Measurements from ENCODE around the gene SIGLEC1.

The SIGLEC1 gene

DNA sequence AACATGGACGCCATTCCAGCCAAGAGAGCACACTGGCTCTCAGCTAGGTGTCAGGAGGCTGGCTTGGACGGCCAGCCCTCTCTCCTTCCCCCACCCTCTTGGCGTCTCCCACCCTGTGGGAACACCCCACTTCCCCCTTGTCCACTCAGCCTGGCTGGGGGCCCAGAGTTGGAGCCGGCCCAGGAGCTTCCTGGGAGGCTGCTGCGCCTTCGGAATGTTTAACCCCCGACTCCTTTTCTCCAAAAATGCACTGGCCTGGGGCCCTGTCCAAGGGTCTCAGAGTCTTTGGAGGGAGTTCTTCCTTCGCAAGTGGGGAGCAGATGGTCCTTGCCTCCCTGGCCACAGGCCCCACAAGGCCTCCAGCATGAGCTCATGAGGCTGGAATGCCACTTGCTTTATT, 34.7 kb downstream of the SIGLEC1 start:
- Histone ChIP-seq H3K23ac (ENCODE audit: low read length) (no peak overlapping the region), H2BK120ac (ENCODE audit: low read depth, low read length) (no peak overlapping the region), H3K27ac (ENCODE audit: low read depth, low read length) (no peak overlapping the region), H3K36me3 (ENCODE audit: control insufficient read depth, insufficient read depth, low read length) (no peaks in the 10 kb centered on the region), H2AK5ac (ENCODE audit: low read length) (no peak overlapping the region), H3K79me1 (ENCODE audit: low read length) (no peaks in the 10 kb centered on the region), H3K18ac (ENCODE audit: low read length) (no peak overlapping the region), H3K79me2 (ENCODE audit: control insufficient read depth, insufficient read depth, low read length) (no peaks in the 10 kb centered on the region), H3K56ac (ENCODE audit: low read length) (no peak overlapping the region), H3K4me1 (ENCODE audit: control insufficient read depth, low read depth, low read length) (no peaks in the 10 kb centered on the region), H3K4ac (ENCODE audit: low read depth, low read length) (no peak overlapping the region), H2BK5ac (ENCODE audit: low read length) (no peak overlapping the region), H4K8ac (ENCODE audit: low read depth, low read length) (no peak overlapping the region), H2BK15ac (replicated peaks; ENCODE audit: low read depth) (no peak overlapping the region), H4K5ac (ENCODE audit: low read length) (no peak overlapping the region), H3K4me3 (ENCODE audit: low read length) (no peak overlapping the region), H3K4me2 (ENCODE audit: low read length) (no peak overlapping the region), H3K27me3 (ENCODE audit: insufficient read depth, low read length, poor library complexity) (peaks cover 2% of the 10 kb centered on the region), H3K9ac (ENCODE audit: low read length) (no peak overlapping the region)
- no peak for DNase-seq
- WGBS (ENCODE audit: extremely low coverage, insufficient coverage, low lambda C conversion rate) = no CpG with 5 or more reads among the region's 8 CpGs

GRCh38 chr20:3674995-3675900, 37.2 kb downstream of the SIGLEC1 start:
- no CpG with 5 or more reads among the region's 13 CpGs for WGBS (ENCODE audit: extremely low coverage, insufficient coverage, low lambda C conversion rate)
- DNase-seq = no peak
- Histone ChIP-seq H3K23ac (ENCODE audit: low read length) (no peak overlapping the region), H2BK120ac (ENCODE audit: low read depth, low read length) (no peak overlapping the region), H3K79me2 (ENCODE audit: control insufficient read depth, insufficient read depth, low read length) (no peaks in the 10 kb centered on the region), H3K27ac (ENCODE audit: low read depth, low read length) (no peak overlapping the region), H3K36me3 (ENCODE audit: control insufficient read depth, insufficient read depth, low read length) (no peaks in the 10 kb centered on the region), H3K27me3 (ENCODE audit: insufficient read depth, low read length, poor library complexity) (peaks cover 2% of the 10 kb centered on the region), H3K79me1 (ENCODE audit: low read length) (no peaks in the 10 kb centered on the region), H4K8ac (ENCODE audit: low read depth, low read length) (no peak overlapping the region), H3K9ac (ENCODE audit: low read length) (no peak overlapping the region), H3K4me3 (ENCODE audit: low read length) (no peak overlapping the region), H3K4me1 (ENCODE audit: control insufficient read depth, low read depth, low read length) (no peaks in the 10 kb centered on the region), H2AK5ac (ENCODE audit: low read length) (no peak overlapping the region), H2BK15ac (replicated peaks; ENCODE audit: low read depth) (no peak overlapping the region), H3K4ac (ENCODE audit: low read depth, low read length) (no peak overlapping the region), H4K5ac (ENCODE audit: low read length) (no peak overlapping the region), H3K56ac (ENCODE audit: low read length) (no peak overlapping the region), H2BK5ac (ENCODE audit: low read length) (no peak overlapping the region), H3K18ac (ENCODE audit: low read length) (no peak overlapping the region), H3K4me2 (ENCODE audit: low read length) (no peak overlapping the region)

DNA sequence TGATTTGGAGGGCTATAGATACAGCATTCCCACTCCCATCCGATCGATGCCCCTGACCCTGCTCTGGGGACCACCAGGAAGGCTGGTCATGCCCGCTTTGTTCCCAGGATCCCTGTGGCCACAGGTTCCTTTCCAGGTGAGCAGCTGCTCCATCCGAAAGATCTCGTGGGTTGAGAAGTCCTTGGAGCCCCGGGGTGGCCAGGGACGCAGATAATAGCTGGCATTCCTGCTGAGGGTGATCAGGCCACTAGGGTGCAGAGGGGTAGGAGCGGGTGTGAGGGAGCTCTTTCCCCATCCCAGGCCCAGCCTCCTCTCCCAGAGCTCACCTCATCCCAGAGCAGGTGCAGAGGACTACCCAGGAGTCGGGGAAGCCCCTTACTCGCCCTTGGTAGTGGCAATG, 38.0 kb downstream of the SIGLEC1 start:
- no peak for DNase-seq
- Histone ChIP-seq H3K56ac (ENCODE audit: low read length) (no peak overlapping the region), H3K79me2 (ENCODE audit: control insufficient read depth, insufficient read depth, low read length) (no peaks in the 10 kb centered on the region), H4K8ac (ENCODE audit: low read depth, low read length) (no peak overlapping the region), H3K79me1 (ENCODE audit: low read length) (no peaks in the 10 kb centered on the region), H3K18ac (ENCODE audit: low read length) (no peak overlapping the region), H2BK15ac (replicated peaks; ENCODE audit: low read depth) (no peak overlapping the region), H3K27ac (ENCODE audit: low read depth, low read length) (no peak overlapping the region), H3K4me2 (ENCODE audit: low read length) (no peak overlapping the region), H3K36me3 (ENCODE audit: control insufficient read depth, insufficient read depth, low read length) (no peaks in the 10 kb centered on the region), H3K4me3 (ENCODE audit: low read length) (no peak overlapping the region), H3K4ac (ENCODE audit: low read depth, low read length) (no peak overlapping the region), H3K23ac (ENCODE audit: low read length) (no peak overlapping the region), H4K5ac (ENCODE audit: low read length) (no peak overlapping the region), H2BK5ac (ENCODE audit: low read length) (no peak overlapping the region), H2BK120ac (ENCODE audit: low read depth, low read length) (no peak overlapping the region), H3K9ac (ENCODE audit: low read length) (no peak overlapping the region), H2AK5ac (ENCODE audit: low read length) (no peak overlapping the region), H3K27me3 (ENCODE audit: insufficient read depth, low read length, poor library complexity) (peaks cover 2% of the 10 kb centered on the region), H3K4me1 (ENCODE audit: control insufficient read depth, low read depth, low read length) (no peaks in the 10 kb centered on the region)
- no CpG with 5 or more reads among the region's 10 CpGs for WGBS (ENCODE audit: extremely low coverage, insufficient coverage, low lambda C conversion rate)

DNA sequence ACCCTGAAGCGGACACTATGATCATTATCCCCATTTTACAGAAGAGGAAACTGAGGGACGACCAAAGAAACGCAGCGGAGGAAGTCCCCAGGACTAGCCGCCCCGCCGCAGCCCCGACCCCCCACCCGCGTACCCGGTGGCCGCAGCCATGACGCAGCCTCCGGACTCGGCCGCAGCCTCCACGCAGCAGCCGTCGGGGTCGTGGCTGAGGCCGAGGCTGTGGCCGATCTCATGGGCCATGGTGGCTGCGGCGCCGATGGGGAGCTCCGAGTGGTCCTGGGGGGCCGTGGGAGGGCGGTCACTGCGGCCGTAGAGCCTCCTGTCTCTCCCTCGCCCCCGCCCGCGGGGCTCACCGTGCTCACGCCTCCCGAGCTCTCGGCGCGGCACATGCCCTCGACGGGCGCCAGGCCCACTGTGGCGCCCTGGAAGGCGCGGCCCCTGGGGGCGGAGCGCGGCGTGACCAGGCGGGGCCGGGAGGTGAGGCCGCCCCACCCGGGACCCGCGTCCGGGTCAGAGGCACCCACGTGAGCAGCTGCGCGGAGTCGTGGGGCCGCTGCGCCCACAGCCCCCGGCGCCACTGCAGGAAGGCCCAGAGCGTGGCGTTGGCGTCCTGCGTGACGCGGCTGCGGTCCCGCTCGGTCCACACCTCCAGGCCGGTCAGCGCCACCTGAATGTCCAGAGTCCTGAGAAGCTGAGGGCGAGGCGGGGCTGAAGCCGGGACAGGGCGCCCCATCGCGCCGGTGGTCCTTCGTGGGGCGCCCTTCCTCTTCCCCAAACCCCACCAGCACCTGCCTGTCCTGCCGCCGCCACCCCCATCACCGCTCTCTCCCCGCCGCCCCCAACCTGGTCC, 39.0 kb downstream of the SIGLEC1 start:
- peaks cover 2% of the 10 kb centered on the region for H3K27me3 ChIP-seq (ENCODE audit: insufficient read depth, low read length, poor library complexity)
- no peak overlapping the region for H2BK120ac ChIP-seq (ENCODE audit: low read depth, low read length)
- no peaks in the 10 kb centered on the region for H3K79me2 ChIP-seq (ENCODE audit: control insufficient read depth, insufficient read depth, low read length)
- DNase-seq = no peak
- H2AK5ac ChIP-seq (ENCODE audit: low read length) = no peak overlapping the region
- no peaks in the 10 kb centered on the region for H3K4me1 ChIP-seq (ENCODE audit: control insufficient read depth, low read depth, low read length)
- no peak overlapping the region for H3K23ac ChIP-seq (ENCODE audit: low read length)
- H3K36me3 ChIP-seq (ENCODE audit: control insufficient read depth, insufficient read depth, low read length) = no peaks in the 10 kb centered on the region
- WGBS (ENCODE audit: extremely low coverage, insufficient coverage, low lambda C conversion rate) = no CpG with 5 or more reads among the region's 90 CpGs
- no peak overlapping the region for H4K5ac ChIP-seq (ENCODE audit: low read length)
- H3K56ac ChIP-seq (ENCODE audit: low read length) = no peak overlapping the region
- H2BK5ac ChIP-seq (ENCODE audit: low read length) = no peak overlapping the region
- no peak overlapping the region for H3K27ac ChIP-seq (ENCODE audit: low read depth, low read length)
- H3K18ac ChIP-seq (ENCODE audit: low read length) = no peak overlapping the region
- H3K9ac ChIP-seq (ENCODE audit: low read length) = no peak overlapping the region
- no peak overlapping the region for H3K4ac ChIP-seq (ENCODE audit: low read depth, low read length)
- H2BK15ac ChIP-seq (replicated peaks; ENCODE audit: low read depth) = no peak overlapping the region
- no peak overlapping the region for H3K4me3 ChIP-seq (ENCODE audit: low read length)
- no peak overlapping the region for H4K8ac ChIP-seq (ENCODE audit: low read depth, low read length)
- H3K79me1 ChIP-seq (ENCODE audit: low read length) = no peaks in the 10 kb centered on the region
- H3K4me2 ChIP-seq (ENCODE audit: low read length) = no peak overlapping the region

GRCh38 chr20:3672547-3673171, 39.7 kb downstream of the SIGLEC1 start:
- H3K4me2 ChIP-seq (ENCODE audit: low read length) = peak overlapping the region; percentile 54

More at GRCh38 chr20:3672547-3673171, 39.7 kb downstream of the SIGLEC1 start:
- Histone ChIP-seq H3K4me1 (ENCODE audit: control insufficient read depth, low read depth, low read length) (no peaks in the 10 kb centered on the region), H2AK5ac (ENCODE audit: low read length) (no peak overlapping the region), H4K8ac (ENCODE audit: low read depth, low read length) (no peak overlapping the region), H3K4ac (ENCODE audit: low read depth, low read length) (no peak overlapping the region), H2BK15ac (replicated peaks; ENCODE audit: low read depth) (no peak overlapping the region), H3K18ac (ENCODE audit: low read length) (no peak overlapping the region), H2BK5ac (ENCODE audit: low read length) (no peak overlapping the region), H3K36me3 (ENCODE audit: control insufficient read depth, insufficient read depth, low read length) (no peaks in the 10 kb centered on the region), H3K9ac (ENCODE audit: low read length) (peak overlapping the region; percentile 44), H3K27me3 (ENCODE audit: insufficient read depth, low read length, poor library complexity) (peaks cover 2% of the 10 kb centered on the region), H3K79me1 (ENCODE audit: low read length) (no peaks in the 10 kb centered on the region), H3K4me3 (ENCODE audit: low read length) (no peak overlapping the region), H3K56ac (ENCODE audit: low read length) (peak overlapping the region; percentile 70), H2BK120ac (ENCODE audit: low read depth, low read length) (no peak overlapping the region), H3K23ac (ENCODE audit: low read length) (no peak overlapping the region), H3K79me2 (ENCODE audit: control insufficient read depth, insufficient read depth, low read length) (no peaks in the 10 kb centered on the region), H4K5ac (ENCODE audit: low read length) (no peak overlapping the region), H3K27ac (ENCODE audit: low read depth, low read length) (no peak overlapping the region)
- no peak for DNase-seq
- no CpG with 5 or more reads among the region's 58 CpGs for WGBS (ENCODE audit: extremely low coverage, insufficient coverage, low lambda C conversion rate)

All from mesendoderm (in vitro differentiated cells).